ENCODE data around the gene TOR4A. TPM values are rescaled to one million over a fixed set of nuclear protein-coding genes. Genes with fewer than 3 reads are reported as not detected.

The TOR4A gene
- total RNA-seq, 2 experiments from 2014 or later, result 0.67 to 0.80 TPM

- intact Hi-C loops (cut with DNase I, micrococcal nuclease), result no loop called here
- ATAC-seq (ENCODE audit: poor library complexity) (no peak), DNase-seq (no peak)
- H3K9me3 Mint-ChIP-seq, result no peaks in the 10 kb centered on the region
- ChIA-PET POLR2A (interaction anchor here (0.8 kb wide), 1 partner anchor 10 kb away, joined by 3 read pairs; the partner anchor contains the start of gene TUBB4B), CTCF (no interaction called here)
- Histone ChIP-seq H3K36me3 (ENCODE audit: insufficient read depth, low read length) (no peaks in the 10 kb centered on the region), H3K9me3 (ENCODE audit: control insufficient read depth in 1 of 2, insufficient read depth in 1 of 2, low read length in 2 of 2) (no peaks in the 10 kb centered on the region), H3K27ac (ENCODE audit: low read depth in 1 of 2, low read length in 2 of 2) (no peak within 1 kb of the TSS), H3K27me3 (ENCODE audit: control insufficient read depth in 1 of 2, insufficient read depth in 2 of 2, low read length in 2 of 2) (no peaks in the 10 kb centered on the region), H3K4me1 (ENCODE audit: insufficient read depth, low read length) (peaks cover 16% of the 10 kb centered on the region), H3K4me3 (ENCODE audit: low read length) (no peak within 1 kb of the TSS)
- no peaks in the 10 kb centered on the region for H3K27me3 Mint-ChIP-seq
- H3K4me1 Mint-ChIP-seq (ENCODE audit: low read depth), result peaks cover 10% of the 10 kb centered on the region
- peak within 1 kb of the TSS; percentile 68 for H3K4me3 Mint-ChIP-seq
- no peaks in the 10 kb centered on the region for H3K36me3 Mint-ChIP-seq (ENCODE audit: low read depth)
- no peak within 1 kb of the TSS for H3K27ac Mint-ChIP-seq
- TF ChIP-seq, protein P1, sequence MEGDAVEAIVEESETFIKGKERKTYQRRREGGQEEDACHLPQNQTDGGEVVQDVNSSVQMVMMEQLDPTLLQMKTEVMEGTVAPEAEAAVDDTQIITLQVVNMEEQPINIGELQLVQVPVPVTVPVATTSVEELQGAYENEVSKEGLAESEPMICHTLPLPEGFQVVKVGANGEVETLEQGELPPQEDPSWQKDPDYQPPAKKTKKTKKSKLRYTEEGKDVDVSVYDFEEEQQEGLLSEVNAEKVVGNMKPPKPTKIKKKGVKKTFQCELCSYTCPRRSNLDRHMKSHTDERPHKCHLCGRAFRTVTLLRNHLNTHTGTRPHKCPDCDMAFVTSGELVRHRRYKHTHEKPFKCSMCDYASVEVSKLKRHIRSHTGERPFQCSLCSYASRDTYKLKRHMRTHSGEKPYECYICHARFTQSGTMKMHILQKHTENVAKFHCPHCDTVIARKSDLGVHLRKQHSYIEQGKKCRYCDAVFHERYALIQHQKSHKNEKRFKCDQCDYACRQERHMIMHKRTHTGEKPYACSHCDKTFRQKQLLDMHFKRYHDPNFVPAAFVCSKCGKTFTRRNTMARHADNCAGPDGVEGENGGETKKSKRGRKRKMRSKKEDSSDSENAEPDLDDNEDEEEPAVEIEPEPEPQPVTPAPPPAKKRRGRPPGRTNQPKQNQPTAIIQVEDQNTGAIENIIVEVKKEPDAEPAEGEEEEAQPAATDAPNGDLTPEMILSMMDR (IDR thresholded peaks at IDR 0.05), result no peak
Observed at GRCh38 chr9:137251194-137251461, 26.4 kb upstream of the TOR4A start, which contains the start of gene STPG3. STPG3 (plus strand) TSS chr9:137251286; CDS start chr9:137251287, 1 bp downstream.

- Mint-ChIP-seq H3K9me3 (no peaks in the 10 kb centered on the region), H3K27me3 (no peaks in the 10 kb centered on the region), H3K27ac (no peak overlapping the region), H3K4me3 (peak overlapping the region; percentile 30), H3K36me3 (ENCODE audit: low read depth) (peaks cover 2% of the 10 kb centered on the region), H3K4me1 (ENCODE audit: low read depth) (peaks cover 16% of the 10 kb centered on the region)
- peak in 1 of 14 experiments; percentile 7 for DNase-seq
- peaks cover 21% of the 10 kb centered on the region for H3K4me1 ChIP-seq (ENCODE audit: insufficient read depth, low read length)
- intact Hi-C loops (cut with DNase I, micrococcal nuclease), result no loop called here
- no peak overlapping the region for H3K27ac ChIP-seq (ENCODE audit: low read depth in 1 of 2, low read length in 2 of 2)
- no peak for ATAC-seq (ENCODE audit: poor library complexity)
- peaks cover 4% of the 10 kb centered on the region for H3K36me3 ChIP-seq (ENCODE audit: insufficient read depth, low read length)
- H3K9me3 ChIP-seq (ENCODE audit: control insufficient read depth in 1 of 2, insufficient read depth in 1 of 2, low read length in 2 of 2), result no peaks in the 10 kb centered on the region
- H3K4me3 ChIP-seq (ENCODE audit: low read length), result no peak overlapping the region
- ChIA-PET CTCF (no interaction called here), POLR2A (interaction anchor here (0.8 to 3.8 kb wide), 2 partner anchors 9 to 11 kb away, joined by 3 to 27 read pairs; partner anchors contain the start of gene TUBB4B)
- TF ChIP-seq, protein P1 (IDR thresholded peaks at IDR 0.05), result no peak
- no peaks in the 10 kb centered on the region for H3K27me3 ChIP-seq (ENCODE audit: control insufficient read depth in 1 of 2, insufficient read depth in 2 of 2, low read length in 2 of 2)
Observed at GRCh38 chr9:137251490-137252268, 25.8 kb upstream of the TOR4A start.

- no peak overlapping the region for H3K27ac Mint-ChIP-seq
- DNase-seq, result peak in 1 of 14 experiments; percentile 6
- Histone ChIP-seq H3K27me3 (ENCODE audit: control insufficient read depth in 1 of 2, insufficient read depth in 2 of 2, low read length in 2 of 2) (no peaks in the 10 kb centered on the region), H3K36me3 (ENCODE audit: insufficient read depth, low read length) (peaks cover 11% of the 10 kb centered on the region), H3K9me3 (ENCODE audit: control insufficient read depth in 1 of 2, insufficient read depth in 1 of 2, low read length in 2 of 2) (no peaks in the 10 kb centered on the region), H3K4me3 (ENCODE audit: low read length) (no peak overlapping the region), H3K4me1 (ENCODE audit: insufficient read depth, low read length) (peaks cover 25% of the 10 kb centered on the region), H3K27ac (ENCODE audit: low read depth in 1 of 2, low read length in 2 of 2) (no peak overlapping the region)
- peaks cover 16% of the 10 kb centered on the region for H3K4me1 Mint-ChIP-seq (ENCODE audit: low read depth)
- TF ChIP-seq, protein P1 (IDR thresholded peaks at IDR 0.05), result no peak
- ChIA-PET POLR2A (interaction anchor here (1.4 to 4.7 kb wide), 3 partner anchors 10 to 525 kb away, joined by 4 to 63 read pairs (median 27); partner anchors contain the start of gene TUBB4B), CTCF (interaction anchor here (2.9 kb wide), 1 partner anchor 16 kb away, joined by 18 read pairs; no protein-coding TSS in a partner anchor)
- H3K4me3 Mint-ChIP-seq, result peak overlapping the region; percentile 45
- intact Hi-C loops (cut with DNase I, micrococcal nuclease), result no loop called here
- H3K36me3 Mint-ChIP-seq (ENCODE audit: low read depth), result peaks cover 5% of the 10 kb centered on the region
- ATAC-seq (ENCODE audit: poor library complexity), result no peak
- no peaks in the 10 kb centered on the region for H3K9me3 Mint-ChIP-seq
- H3K27me3 Mint-ChIP-seq, result no peaks in the 10 kb centered on the region
Observed at GRCh38 chr9:137252555-137253506, 24.7 kb upstream of the TOR4A start.

Measured in CD4-positive, alpha-beta T cell (primary cell).